GM18868 (cell line): ENCODE data around the gene OPCML.
A peak's percentile ranks its signal among the peaks of the same experiment; 100 is the strongest.

ENCODE experiments used
- ATAC-seq: cut with Tn5 transposase; IDR thresholded peaks from one replicate; pipeline ENCODE4 v1.9.1; 2021; ENCODE audit warnings: mild to moderate bottlenecking, moderate library complexity; ENCODE audit not compliant: unreplicated experiment

Gene OPCML

GRCh38 chr11:133191931-133192330 is 340.4 kb downstream of the OPCML start:
- no peak for ATAC-seq

- ATAC-seq, result no peak
Measured at GRCh38 chr11:133181667-133182066, 350.6 kb downstream of the OPCML start.

- no peak for ATAC-seq
Measured at GRCh38 chr11:133181066-133181465, 351.2 kb downstream of the OPCML start.

- peak; percentile 48 for ATAC-seq
Measured at GRCh38 chr11:133180201-133180600, 352.1 kb downstream of the OPCML start.

GRCh38 chr11:133176748-133177147 is 355.6 kb downstream of the OPCML start:
- ATAC-seq, result no peak

- ATAC-seq, result peak; percentile 84
Measured at GRCh38 chr11:133175103-133175502, 357.2 kb downstream of the OPCML start.

- no peak for ATAC-seq
Measured at GRCh38 chr11:133173810-133174412, 358.4 kb downstream of the OPCML start.

- ATAC-seq, result peak; percentile 78
Measured at GRCh38 chr11:133172349-133172748, 360.0 kb downstream of the OPCML start.

GRCh38 chr11:133171374-133171773 is 360.9 kb downstream of the OPCML start:
- no peak for ATAC-seq

GRCh38 chr11:133168016-133168415 is 364.3 kb downstream of the OPCML start:
- no peak for ATAC-seq

GRCh38 chr11:133166662-133167061 is 365.6 kb downstream of the OPCML start:
- no peak for ATAC-seq

- ATAC-seq, result no peak
Measured at GRCh38 chr11:133164986-133165385, 367.3 kb downstream of the OPCML start.

- peak; percentile 85 for ATAC-seq
Measured at GRCh38 chr11:133163463-133164419, 368.6 kb downstream of the OPCML start.

- no peak for ATAC-seq
Measured at GRCh38 chr11:133162227-133162626, 370.1 kb downstream of the OPCML start.

- ATAC-seq, result no peak
Measured at GRCh38 chr11:133160754-133161153, 371.5 kb downstream of the OPCML start.

GRCh38 chr11:133156986-133157745 is 375.1 kb downstream of the OPCML start:
- ATAC-seq, result no peak

GRCh38 chr11:133154781-133155180 is 377.5 kb downstream of the OPCML start:
- ATAC-seq, result no peak

GRCh38 chr11:133154076-133154475 is 378.2 kb downstream of the OPCML start:
- no peak for ATAC-seq

- no peak for ATAC-seq
Measured at GRCh38 chr11:133153031-133153430, 379.3 kb downstream of the OPCML start.

- ATAC-seq, result no peak
Measured at GRCh38 chr11:133149698-133150097, 382.6 kb downstream of the OPCML start.

GRCh38 chr11:133147625-133148024 is 384.7 kb downstream of the OPCML start:
- ATAC-seq, result no peak
